Measurements from ENCODE around the gene DICER1.

The DICER1 gene

DNA sequence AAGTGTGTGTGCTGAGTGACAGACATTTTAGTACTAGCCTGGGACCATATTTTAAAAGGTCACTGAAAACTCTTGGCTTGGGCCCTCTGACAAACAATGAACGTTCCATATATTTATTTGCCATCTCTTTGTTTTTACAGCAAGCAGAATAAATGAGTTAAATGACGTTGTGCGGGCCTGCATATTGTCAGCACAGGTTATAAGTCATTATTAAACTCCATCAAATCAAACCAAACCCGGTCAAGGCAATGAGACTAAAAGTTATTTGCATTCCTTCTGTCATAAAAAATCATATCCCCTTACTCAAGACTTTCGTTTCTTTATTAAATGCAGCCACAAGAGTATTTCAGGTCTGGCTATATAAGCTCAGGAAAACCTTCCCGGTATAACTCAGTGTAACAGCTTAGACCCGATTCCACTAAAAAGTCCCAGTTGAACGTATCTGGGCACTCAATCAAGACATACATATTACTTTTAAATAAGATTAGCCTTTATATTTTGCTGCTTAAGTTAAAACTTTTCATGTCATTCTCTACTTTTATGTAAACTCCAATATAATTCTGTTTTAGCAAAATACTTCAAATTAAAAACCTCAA is 84.9 kb downstream of the DICER1 start:
- no peak overlapping the region for H3K27ac ChIP-seq (ENCODE audit: low read depth, low read length)
- H3K4me1 ChIP-seq (ENCODE audit: insufficient read depth, low read length): no peaks in the 10 kb centered on the region
- no peaks in the 10 kb centered on the region for H3K9me3 ChIP-seq (ENCODE audit: low read length)
- no peak overlapping the region for H3K4me3 ChIP-seq (ENCODE audit: low read depth in 1 of 2, low read length in 2 of 2)
- H3K36me3 ChIP-seq (ENCODE audit: insufficient read depth, low read length): no peaks in the 10 kb centered on the region
- H3K9ac ChIP-seq (ENCODE audit: low read length): no peak overlapping the region
- no peaks in the 10 kb centered on the region for H3K27me3 ChIP-seq (ENCODE audit: control insufficient read depth in 1 of 2, insufficient read depth in 2 of 2, low read length in 2 of 2)

DNA sequence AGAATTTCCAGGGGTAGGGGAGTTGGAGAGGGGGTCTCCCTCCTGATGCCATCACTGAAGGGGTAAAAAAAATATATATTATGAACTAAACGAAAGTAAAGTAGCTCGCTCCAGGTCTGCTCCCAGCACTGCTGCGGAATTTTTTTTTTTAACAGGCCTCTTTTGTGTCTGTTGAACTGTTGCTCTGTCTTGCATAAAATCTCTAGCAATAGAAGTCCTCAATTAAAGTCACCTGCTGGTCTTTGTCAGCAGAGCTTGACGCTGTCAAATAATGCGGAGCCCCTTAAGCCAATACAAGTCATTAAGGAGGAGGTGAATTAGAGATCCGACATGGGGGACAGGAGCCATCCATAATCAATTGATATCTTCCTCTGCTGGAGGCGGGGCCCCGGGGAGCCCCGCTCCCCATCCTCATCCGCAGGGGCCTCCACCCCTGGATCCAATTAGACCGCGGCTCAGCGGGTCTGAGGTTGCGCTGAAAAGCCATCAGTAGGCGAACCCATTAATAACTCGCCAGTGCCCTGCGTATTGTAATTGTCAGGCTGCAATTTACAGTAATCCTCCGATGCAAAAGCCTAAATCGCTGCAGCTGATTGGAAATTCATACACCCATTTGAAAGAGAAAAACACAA is 85.6 kb downstream of the DICER1 start:
- Histone ChIP-seq H3K27ac (ENCODE audit: low read depth, low read length) (no peak overlapping the region), H3K9me3 (ENCODE audit: low read length) (no peaks in the 10 kb centered on the region), H3K36me3 (ENCODE audit: insufficient read depth, low read length) (no peaks in the 10 kb centered on the region), H3K4me1 (ENCODE audit: insufficient read depth, low read length) (no peaks in the 10 kb centered on the region), H3K27me3 (ENCODE audit: control insufficient read depth in 1 of 2, insufficient read depth in 2 of 2, low read length in 2 of 2) (no peaks in the 10 kb centered on the region), H3K4me3 (ENCODE audit: low read depth in 1 of 2, low read length in 2 of 2) (peak overlapping the region in 1 of 2 donors; percentile 33), H3K9ac (ENCODE audit: low read length) (no peak overlapping the region)

DNA sequence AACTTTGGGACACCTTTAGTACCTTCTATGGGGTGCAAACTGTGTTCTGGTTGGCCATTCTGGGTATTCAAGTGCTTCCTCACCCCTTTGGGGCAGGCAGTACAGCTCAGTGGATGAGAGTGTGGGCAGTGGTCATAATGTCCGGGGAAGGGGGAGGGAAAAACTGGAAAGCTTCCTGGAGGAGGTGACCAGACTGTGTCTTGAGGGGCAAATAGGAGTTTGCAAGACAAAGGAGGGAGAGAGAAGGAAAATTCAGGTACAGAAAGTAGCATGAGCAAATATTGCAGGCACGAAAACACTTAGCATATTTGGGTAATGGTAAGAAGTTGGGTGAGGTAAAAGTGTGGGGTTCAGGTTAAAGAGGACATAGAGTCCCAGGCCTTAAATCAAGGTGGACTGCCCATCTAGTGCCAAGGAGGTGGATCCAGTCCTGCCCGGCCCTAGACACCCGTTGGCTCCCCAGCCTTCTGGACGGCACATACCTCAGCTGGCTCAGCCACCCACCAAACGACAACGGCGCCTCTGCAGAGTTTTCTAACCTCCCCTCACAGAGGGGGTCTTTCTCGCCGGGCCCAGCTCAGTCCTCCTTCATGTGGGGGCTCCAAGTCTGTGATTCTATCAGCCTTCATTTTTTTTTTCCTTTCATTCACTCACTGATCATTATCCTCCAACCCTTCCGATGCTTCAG is 86.4 kb downstream of the DICER1 start:
- H3K4me3 ChIP-seq (ENCODE audit: low read depth in 1 of 2, low read length in 2 of 2): no peak overlapping the region
- H3K9me3 ChIP-seq (ENCODE audit: low read length): no peaks in the 10 kb centered on the region
- no peak overlapping the region for H3K27ac ChIP-seq (ENCODE audit: low read depth, low read length)
- no peaks in the 10 kb centered on the region for H3K27me3 ChIP-seq (ENCODE audit: control insufficient read depth in 1 of 2, insufficient read depth in 2 of 2, low read length in 2 of 2)
- H3K9ac ChIP-seq (ENCODE audit: low read length): no peak overlapping the region
- no peaks in the 10 kb centered on the region for H3K4me1 ChIP-seq (ENCODE audit: insufficient read depth, low read length)
- H3K36me3 ChIP-seq (ENCODE audit: insufficient read depth, low read length): no peaks in the 10 kb centered on the region

GRCh38 chr14:95069547-95069946 is 87.8 kb downstream of the DICER1 start:
- no peaks in the 10 kb centered on the region for H3K27me3 ChIP-seq (ENCODE audit: control insufficient read depth in 1 of 2, insufficient read depth in 2 of 2, low read length in 2 of 2)
- H3K9ac ChIP-seq (ENCODE audit: low read length): no peak overlapping the region
- H3K4me3 ChIP-seq (ENCODE audit: low read depth in 1 of 2, low read length in 2 of 2): no peak overlapping the region
- H3K27ac ChIP-seq (ENCODE audit: low read depth, low read length): no peak overlapping the region
- H3K4me1 ChIP-seq (ENCODE audit: insufficient read depth, low read length): no peaks in the 10 kb centered on the region
- H3K36me3 ChIP-seq (ENCODE audit: insufficient read depth, low read length): no peaks in the 10 kb centered on the region
- no peaks in the 10 kb centered on the region for H3K9me3 ChIP-seq (ENCODE audit: low read length)

- no peaks in the 10 kb centered on the region for H3K9me3 ChIP-seq (ENCODE audit: low read length)
- no peaks in the 10 kb centered on the region for H3K27me3 ChIP-seq (ENCODE audit: control insufficient read depth in 1 of 2, insufficient read depth in 2 of 2, low read length in 2 of 2)
- H3K4me3 ChIP-seq (ENCODE audit: low read depth in 1 of 2, low read length in 2 of 2): no peak overlapping the region
- no peak overlapping the region for H3K9ac ChIP-seq (ENCODE audit: low read length)
- no peaks in the 10 kb centered on the region for H3K36me3 ChIP-seq (ENCODE audit: insufficient read depth, low read length)
- no peak overlapping the region for H3K27ac ChIP-seq (ENCODE audit: low read depth, low read length)
- no peaks in the 10 kb centered on the region for H3K4me1 ChIP-seq (ENCODE audit: insufficient read depth, low read length)
Measured at GRCh38 chr14:95069018-95069417, 88.3 kb downstream of the DICER1 start.

GRCh38 chr14:95068521-95068920 is 88.8 kb downstream of the DICER1 start:
- H3K27ac ChIP-seq (ENCODE audit: low read depth, low read length): no peak overlapping the region
- no peak overlapping the region for H3K4me3 ChIP-seq (ENCODE audit: low read depth in 1 of 2, low read length in 2 of 2)
- H3K9ac ChIP-seq (ENCODE audit: low read length): no peak overlapping the region
- H3K9me3 ChIP-seq (ENCODE audit: low read length): no peaks in the 10 kb centered on the region
- H3K4me1 ChIP-seq (ENCODE audit: insufficient read depth, low read length): no peaks in the 10 kb centered on the region
- H3K27me3 ChIP-seq (ENCODE audit: control insufficient read depth in 1 of 2, insufficient read depth in 2 of 2, low read length in 2 of 2): no peaks in the 10 kb centered on the region
- H3K36me3 ChIP-seq (ENCODE audit: insufficient read depth, low read length): no peaks in the 10 kb centered on the region

GRCh38 chr14:95068080-95068479 is 89.2 kb downstream of the DICER1 start:
- Histone ChIP-seq H3K4me1 (ENCODE audit: insufficient read depth, low read length) (no peaks in the 10 kb centered on the region), H3K4me3 (ENCODE audit: low read depth in 1 of 2, low read length in 2 of 2) (no peak overlapping the region), H3K27ac (ENCODE audit: low read depth, low read length) (no peak overlapping the region), H3K9me3 (ENCODE audit: low read length) (no peaks in the 10 kb centered on the region), H3K36me3 (ENCODE audit: insufficient read depth, low read length) (no peaks in the 10 kb centered on the region), H3K27me3 (ENCODE audit: control insufficient read depth in 1 of 2, insufficient read depth in 2 of 2, low read length in 2 of 2) (no peaks in the 10 kb centered on the region), H3K9ac (ENCODE audit: low read length) (no peak overlapping the region)

DNA sequence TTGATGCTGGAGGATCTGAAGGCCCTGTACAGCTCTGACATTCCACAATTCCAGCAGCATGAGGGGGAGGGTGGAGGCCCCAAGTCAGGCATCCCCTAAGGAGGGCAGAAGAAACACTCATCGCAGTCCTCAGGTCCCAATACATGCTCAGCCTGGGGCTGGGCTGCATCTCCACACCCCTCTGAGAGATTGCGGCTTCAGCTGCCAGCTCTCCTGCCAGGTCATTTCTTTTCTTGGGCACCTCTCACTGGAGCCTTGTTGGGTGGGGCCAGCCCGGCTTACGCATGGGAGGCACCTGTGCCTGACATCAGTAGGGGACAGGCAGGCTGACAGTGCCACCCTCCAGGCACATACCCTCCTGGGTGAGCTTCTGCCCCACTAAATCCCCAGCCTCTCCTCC is 89.8 kb downstream of the DICER1 start:
- no peaks in the 10 kb centered on the region for H3K9me3 ChIP-seq (ENCODE audit: low read length)
- no peak overlapping the region for H3K27ac ChIP-seq (ENCODE audit: low read depth, low read length)
- H3K4me1 ChIP-seq (ENCODE audit: insufficient read depth, low read length): no peaks in the 10 kb centered on the region
- no peak overlapping the region for H3K4me3 ChIP-seq (ENCODE audit: low read depth in 1 of 2, low read length in 2 of 2)
- H3K9ac ChIP-seq (ENCODE audit: low read length): no peak overlapping the region
- H3K27me3 ChIP-seq (ENCODE audit: control insufficient read depth in 1 of 2, insufficient read depth in 2 of 2, low read length in 2 of 2): no peaks in the 10 kb centered on the region
- H3K36me3 ChIP-seq (ENCODE audit: insufficient read depth, low read length): no peaks in the 10 kb centered on the region

- no peaks in the 10 kb centered on the region for H3K4me1 ChIP-seq (ENCODE audit: insufficient read depth, low read length)
- no peaks in the 10 kb centered on the region for H3K9me3 ChIP-seq (ENCODE audit: low read length)
- no peaks in the 10 kb centered on the region for H3K36me3 ChIP-seq (ENCODE audit: insufficient read depth, low read length)
- no peak overlapping the region for H3K27ac ChIP-seq (ENCODE audit: low read depth, low read length)
- no peaks in the 10 kb centered on the region for H3K27me3 ChIP-seq (ENCODE audit: control insufficient read depth in 1 of 2, insufficient read depth in 2 of 2, low read length in 2 of 2)
- H3K9ac ChIP-seq (ENCODE audit: low read length): no peak overlapping the region
- no peak overlapping the region for H3K4me3 ChIP-seq (ENCODE audit: low read depth in 1 of 2, low read length in 2 of 2)
Measured at GRCh38 chr14:95066427-95066986, 90.8 kb downstream of the DICER1 start.

GRCh38 chr14:95065411-95065810 is 91.9 kb downstream of the DICER1 start:
- Histone ChIP-seq H3K36me3 (ENCODE audit: insufficient read depth, low read length) (no peaks in the 10 kb centered on the region), H3K9ac (ENCODE audit: low read length) (no peak overlapping the region), H3K4me3 (ENCODE audit: low read depth in 1 of 2, low read length in 2 of 2) (no peak overlapping the region), H3K4me1 (ENCODE audit: insufficient read depth, low read length) (no peaks in the 10 kb centered on the region), H3K9me3 (ENCODE audit: low read length) (no peaks in the 10 kb centered on the region), H3K27me3 (ENCODE audit: control insufficient read depth in 1 of 2, insufficient read depth in 2 of 2, low read length in 2 of 2) (no peaks in the 10 kb centered on the region), H3K27ac (ENCODE audit: low read depth, low read length) (no peak overlapping the region)

- Histone ChIP-seq H3K9me3 (ENCODE audit: low read length) (no peaks in the 10 kb centered on the region), H3K27me3 (ENCODE audit: control insufficient read depth in 1 of 2, insufficient read depth in 2 of 2, low read length in 2 of 2) (no peaks in the 10 kb centered on the region), H3K4me3 (ENCODE audit: low read depth in 1 of 2, low read length in 2 of 2) (no peak overlapping the region), H3K36me3 (ENCODE audit: insufficient read depth, low read length) (no peaks in the 10 kb centered on the region), H3K9ac (ENCODE audit: low read length) (no peak overlapping the region), H3K4me1 (ENCODE audit: insufficient read depth, low read length) (no peaks in the 10 kb centered on the region), H3K27ac (ENCODE audit: low read depth, low read length) (no peak overlapping the region)
Measured at GRCh38 chr14:95064734-95065133, 92.6 kb downstream of the DICER1 start.

All from muscle layer of colon (tissue), 2 donors.